IPS DF 4.7 (cell line): Measurements from ENCODE around the gene CX3CR1.

ENCODE experiments used
- DNase-seq: peaks from one replicate; pipeline ENCODE4 v3.0.0-alpha.2; 2013; ENCODE audit warnings: low spot score; ENCODE audit errors: extremely low read depth

The CX3CR1 gene

GRCh38 chr3:39291903-39292329 is 12.1 kb upstream of the CX3CR1 start:
- peak; percentile 53 for DNase-seq

GRCh38 chr3:39290255-39290654 is 10.4 kb upstream of the CX3CR1 start:
- no peak for DNase-seq

- no peak for DNase-seq
These were observed 9.3 kb upstream of the CX3CR1 start for GRCh38 chr3:39289107-39289506.

GRCh38 chr3:39288300-39288808 is 8.5 kb upstream of the CX3CR1 start:
- peak; percentile 86 for DNase-seq

- DNase-seq: no peak
These were observed 7.7 kb upstream of the CX3CR1 start for GRCh38 chr3:39287216-39288164.

- DNase-seq: no peak
These were observed 6.9 kb upstream of the CX3CR1 start for GRCh38 chr3:39286771-39287170.

- no peak for DNase-seq
These were observed 5.5 kb upstream of the CX3CR1 start for GRCh38 chr3:39285332-39285731.

- DNase-seq: no peak
These were observed 4.6 kb upstream of the CX3CR1 start for GRCh38 chr3:39284457-39284881.

- no peak for DNase-seq
These were observed 2.2 kb upstream of the CX3CR1 start for GRCh38 chr3:39282057-39282456.

GRCh38 chr3:39281533-39281932 is 1.7 kb upstream of the CX3CR1 start:
- no peak for DNase-seq

GRCh38 chr3:39280571-39280970 is 735 bp upstream of the CX3CR1 start:
- no peak for DNase-seq

- no peak for DNase-seq
These were observed 1.3 kb downstream of the CX3CR1 start for GRCh38 chr3:39278616-39278935.

GRCh38 chr3:39277893-39278615 is 1.8 kb downstream of the CX3CR1 start:
- DNase-seq: no peak

- no peak for DNase-seq
These were observed 3.1 kb downstream of the CX3CR1 start for GRCh38 chr3:39276746-39277145.

- no peak for DNase-seq
These were observed 3.8 kb downstream of the CX3CR1 start for GRCh38 chr3:39275963-39276593.

- DNase-seq: no peak
These were observed 4.8 kb downstream of the CX3CR1 start for GRCh38 chr3:39275052-39275451.

GRCh38 chr3:39273119-39273518 is 6.7 kb downstream of the CX3CR1 start:
- DNase-seq: no peak

- DNase-seq: no peak
These were observed 7.6 kb downstream of the CX3CR1 start for GRCh38 chr3:39272191-39272590.

- no peak for DNase-seq
These were observed 8.4 kb downstream of the CX3CR1 start for GRCh38 chr3:39271363-39271914.

GRCh38 chr3:39269528-39269927 is 10.3 kb downstream of the CX3CR1 start:
- no peak for DNase-seq

- no peak for DNase-seq
These were observed 11.3 kb downstream of the CX3CR1 start for GRCh38 chr3:39268549-39268900.
